HG02610 (cell line): ENCODE data around the gene FGFR3.

ENCODE experiments used
- ATAC-seq: cut with Tn5 transposase; IDR thresholded peaks from one replicate; pipeline ENCODE4 v1.9.1; 2021; ENCODE audit warnings: mild to moderate bottlenecking, moderate library complexity; ENCODE audit not compliant: unreplicated experiment

FGFR3 gene

DNA sequence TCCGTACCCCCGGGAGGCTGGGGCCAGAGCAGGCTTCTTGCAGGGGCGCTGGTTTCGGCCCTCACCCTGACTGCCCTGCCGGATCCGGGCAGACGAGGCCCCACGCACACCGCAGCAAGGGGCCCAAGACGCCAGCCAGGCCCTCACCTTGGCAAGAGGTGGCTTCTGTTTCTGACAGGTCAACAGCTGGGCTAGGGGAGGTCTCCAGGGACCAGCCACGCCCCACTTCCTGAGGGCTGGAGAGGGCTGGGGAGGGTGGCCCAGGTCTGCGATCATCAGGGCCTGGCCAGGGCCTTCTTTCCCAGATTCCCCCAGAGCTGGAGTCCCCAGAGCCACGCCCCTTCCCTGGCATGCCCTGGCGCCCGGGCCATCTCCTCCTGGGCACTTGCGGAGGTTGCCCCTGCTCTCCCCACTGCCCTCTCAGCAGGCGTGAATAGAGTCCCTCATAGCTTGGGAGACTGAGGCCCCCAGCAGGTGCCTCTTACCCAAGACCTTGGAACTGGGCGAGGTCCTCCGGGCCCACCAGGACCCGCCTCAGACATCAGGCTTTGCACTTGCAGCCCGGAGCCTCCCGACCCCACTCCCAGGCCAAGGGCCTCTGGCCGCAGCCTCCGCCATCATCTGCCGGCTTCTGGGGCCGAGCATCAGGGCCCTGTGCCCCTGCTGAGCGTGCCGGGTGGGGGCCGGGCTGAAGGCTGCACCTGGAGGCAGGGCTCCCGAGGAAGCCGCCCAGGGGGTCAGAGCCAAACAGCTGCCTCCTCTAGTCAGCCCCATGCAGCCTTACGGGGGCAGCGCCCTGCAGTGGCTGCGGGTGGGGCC is 6.3 kb upstream of the FGFR3 start:
- ATAC-seq, result no peak

- no peak for ATAC-seq
Observed at GRCh38 chr4:1787411-1788077, 5.5 kb upstream of the FGFR3 start.

GRCh38 chr4:1788254-1788973 is 4.7 kb upstream of the FGFR3 start:
- no peak for ATAC-seq

- ATAC-seq, result no peak
Observed at GRCh38 chr4:1789552-1789951, 3.5 kb upstream of the FGFR3 start.

DNA sequence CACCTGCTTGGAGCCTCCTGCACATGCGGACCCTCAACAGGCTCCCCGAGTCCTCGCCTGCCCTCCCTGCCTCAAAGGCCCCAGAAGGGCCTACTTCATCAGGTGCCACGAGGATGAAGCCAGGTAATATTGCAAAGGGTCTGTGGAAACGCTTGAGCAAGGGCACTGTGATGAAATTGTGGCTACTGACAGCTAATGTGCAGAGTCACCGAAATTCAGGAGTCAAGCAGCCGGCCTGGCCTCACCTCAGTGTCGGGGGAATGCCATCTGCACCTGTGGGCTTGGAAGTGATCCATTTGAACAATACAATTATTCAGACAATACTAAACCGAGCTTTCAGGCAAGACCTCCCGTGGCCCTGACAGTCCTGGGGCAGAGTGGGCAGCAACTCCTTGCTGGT is 3.1 kb upstream of the FGFR3 start:
- no peak for ATAC-seq

DNA sequence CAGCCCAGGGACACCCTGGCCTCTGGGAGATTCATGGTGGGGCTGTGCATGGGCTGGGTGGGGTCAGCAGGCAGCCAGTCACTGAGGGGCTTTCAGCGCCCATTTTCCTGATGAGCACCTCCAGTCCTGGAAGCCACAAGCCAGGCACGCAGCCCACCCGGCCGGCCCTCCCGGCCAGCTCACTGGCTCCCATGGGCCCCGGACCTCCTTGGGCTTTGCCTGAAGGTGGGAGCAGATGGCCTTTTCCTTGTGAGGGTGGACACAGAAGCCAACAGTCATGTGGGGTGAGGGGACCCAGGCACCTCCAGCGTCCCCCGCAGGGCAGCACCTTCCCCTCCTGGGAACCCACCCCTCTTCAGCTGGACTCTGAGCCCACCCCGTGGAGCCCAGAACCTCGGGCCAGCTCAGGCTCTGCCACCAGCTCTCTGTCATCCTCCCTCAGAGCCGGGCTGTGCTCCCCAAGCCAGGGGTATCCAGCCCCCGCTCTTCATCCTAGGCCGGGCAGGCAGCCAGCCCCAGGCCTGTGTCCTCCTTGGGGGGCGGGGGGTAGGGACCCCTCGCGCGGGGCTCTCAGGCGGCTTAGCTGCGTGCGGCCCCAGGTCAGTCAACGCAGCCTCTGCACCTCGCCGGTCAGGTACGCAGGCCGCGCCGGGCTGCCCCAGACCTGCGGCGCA is 798 bp upstream of the FGFR3 start:
- no peak for ATAC-seq

GRCh38 chr4:1793496-1793840 is 375 bp downstream of the FGFR3 start:
- ATAC-seq, result no peak

DNA sequence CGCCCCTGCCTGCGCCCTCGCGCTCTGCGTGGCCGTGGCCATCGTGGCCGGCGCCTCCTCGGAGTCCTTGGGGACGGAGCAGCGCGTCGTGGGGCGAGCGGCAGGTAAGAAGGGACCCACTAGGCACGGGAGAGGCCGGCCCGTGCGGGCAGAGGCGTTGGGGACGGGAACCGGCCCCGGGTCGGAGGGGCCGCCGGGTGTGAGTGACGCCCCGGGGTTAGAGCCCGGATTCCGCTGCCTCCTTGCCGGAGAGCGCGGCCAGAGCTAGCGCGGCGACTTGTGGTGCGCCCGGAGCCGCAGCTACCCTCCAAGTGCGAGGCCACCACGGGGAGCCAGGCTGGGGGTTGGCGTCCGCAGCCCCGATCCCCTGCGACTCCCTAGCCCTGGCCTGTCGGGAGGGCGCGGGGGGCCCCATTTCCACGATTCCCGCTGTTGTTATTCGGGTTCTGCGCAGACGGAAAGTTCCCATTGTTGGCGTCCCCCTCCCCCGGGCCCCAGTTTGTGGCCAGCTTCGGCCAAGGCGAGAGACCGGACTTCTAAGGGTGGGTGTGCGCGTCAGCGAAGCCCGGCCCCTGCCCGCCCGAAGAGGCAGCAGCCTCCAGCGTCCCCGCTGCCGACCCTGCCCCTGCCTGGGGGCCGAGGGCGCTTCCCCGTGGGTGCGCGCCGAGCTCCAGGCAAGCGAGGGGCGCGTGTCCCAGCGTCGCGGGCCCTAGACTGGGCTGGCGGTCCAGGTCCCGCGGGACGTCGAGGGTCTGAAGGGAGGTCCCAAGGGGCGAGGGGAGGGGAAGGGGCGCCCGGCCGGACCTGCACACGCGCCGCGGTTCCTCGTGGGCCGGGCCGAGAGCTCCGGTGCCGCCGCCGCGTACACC is 1.1 kb downstream of the FGFR3 start:
- no peak for ATAC-seq

DNA sequence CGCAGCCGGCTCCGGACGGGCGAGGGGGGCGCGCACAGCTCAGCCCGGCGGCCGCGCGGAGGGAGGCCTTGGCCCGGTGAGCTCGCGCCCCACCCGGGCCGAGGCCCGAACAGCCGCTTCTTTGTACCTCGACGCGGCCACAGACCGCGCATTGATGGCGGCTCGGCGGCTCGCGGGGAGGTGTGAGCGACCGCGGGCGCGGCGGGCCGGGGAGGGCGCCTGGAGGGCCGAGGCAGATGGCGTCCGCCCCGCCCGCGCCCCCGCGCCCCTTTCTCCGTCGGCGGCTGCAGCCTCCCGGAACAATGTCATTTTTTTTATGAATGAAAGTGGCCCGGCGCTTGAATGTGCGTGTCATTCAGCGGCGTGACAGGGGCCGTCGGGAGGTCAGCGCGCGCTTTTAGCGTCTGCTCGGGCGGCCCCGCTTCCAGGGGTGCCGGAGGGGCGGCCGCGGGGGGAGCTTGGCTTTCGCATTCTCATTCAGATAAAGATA is 1.8 kb downstream of the FGFR3 start:
- ATAC-seq, result no peak

- no peak for ATAC-seq
Observed at GRCh38 chr4:1795299-1796195, 2.5 kb downstream of the FGFR3 start.

DNA sequence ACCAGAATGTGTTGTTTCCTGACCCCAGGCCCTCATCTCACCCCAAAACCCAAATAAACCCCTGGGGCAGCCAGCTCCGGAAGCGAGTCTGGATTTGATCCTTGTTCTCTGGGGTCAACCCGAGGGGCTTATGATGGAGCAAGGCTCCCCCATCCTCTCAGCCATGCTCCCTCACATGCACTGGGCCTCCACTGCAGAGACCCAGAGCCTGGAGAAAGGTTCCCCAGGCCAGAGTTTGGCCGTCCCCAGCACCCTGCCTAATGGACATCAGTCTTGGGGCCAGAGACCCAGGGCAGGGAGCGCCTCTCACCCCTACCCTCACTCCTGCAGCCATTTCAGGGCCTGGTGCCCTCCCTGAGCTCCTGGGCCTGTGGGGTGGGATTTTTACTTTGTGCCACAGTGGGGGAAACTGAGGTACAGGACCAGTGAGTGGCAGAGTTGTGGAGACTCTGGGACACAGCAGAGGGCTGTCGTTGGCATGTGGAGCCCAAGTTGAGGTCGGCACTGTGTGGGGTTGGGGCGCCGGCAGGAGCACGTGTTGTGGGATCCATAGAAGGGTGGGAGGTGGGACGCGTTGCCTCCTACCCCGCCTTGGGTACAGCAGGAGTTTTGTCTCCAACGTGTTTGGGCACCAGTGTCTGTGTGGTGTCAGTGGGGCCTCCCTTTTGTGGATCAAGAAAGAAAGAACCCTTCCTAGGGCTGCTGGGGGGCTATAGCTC is 3.6 kb downstream of the FGFR3 start:
- no peak for ATAC-seq

- ATAC-seq, result no peak
Observed at GRCh38 chr4:1797298-1797860, 4.3 kb downstream of the FGFR3 start.

DNA sequence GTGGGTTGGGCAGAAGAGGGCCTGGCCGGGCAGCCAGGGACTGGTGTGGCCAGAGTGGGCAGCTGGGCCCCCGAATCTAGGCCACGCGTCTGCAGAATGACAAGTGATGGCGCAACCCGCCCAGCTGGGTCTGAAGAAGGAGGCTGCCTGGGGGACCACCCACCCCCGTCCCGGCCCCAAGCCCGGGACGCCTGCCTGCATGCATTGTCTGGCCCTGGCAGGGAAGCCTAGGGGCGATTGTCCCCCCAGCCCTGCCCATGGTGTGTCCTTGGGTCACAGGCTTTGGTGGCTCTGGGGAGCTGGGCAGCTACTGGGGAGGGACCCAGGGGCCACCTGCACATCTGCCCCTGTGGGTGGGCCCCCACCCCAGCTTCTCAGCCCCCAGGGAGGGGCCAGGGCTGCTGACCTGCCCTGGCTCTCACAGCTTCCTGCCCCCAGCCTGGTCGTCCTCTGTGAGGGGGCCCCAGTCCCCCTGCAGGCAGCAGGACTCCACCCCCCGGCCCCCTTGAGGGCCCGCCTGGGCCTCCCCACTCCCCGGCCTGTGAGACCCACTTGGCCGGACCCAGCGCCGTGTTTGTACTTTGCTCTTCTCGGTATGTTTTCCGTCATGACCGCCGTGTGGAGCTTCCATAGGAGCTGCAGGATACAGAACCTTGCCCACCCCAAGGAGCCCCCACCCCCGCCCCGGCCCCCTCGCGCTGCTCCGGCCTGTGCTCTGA is 4.9 kb downstream of the FGFR3 start:
- no peak for ATAC-seq

GRCh38 chr4:1798580-1799386 is 5.7 kb downstream of the FGFR3 start:
- ATAC-seq, result no peak

DNA sequence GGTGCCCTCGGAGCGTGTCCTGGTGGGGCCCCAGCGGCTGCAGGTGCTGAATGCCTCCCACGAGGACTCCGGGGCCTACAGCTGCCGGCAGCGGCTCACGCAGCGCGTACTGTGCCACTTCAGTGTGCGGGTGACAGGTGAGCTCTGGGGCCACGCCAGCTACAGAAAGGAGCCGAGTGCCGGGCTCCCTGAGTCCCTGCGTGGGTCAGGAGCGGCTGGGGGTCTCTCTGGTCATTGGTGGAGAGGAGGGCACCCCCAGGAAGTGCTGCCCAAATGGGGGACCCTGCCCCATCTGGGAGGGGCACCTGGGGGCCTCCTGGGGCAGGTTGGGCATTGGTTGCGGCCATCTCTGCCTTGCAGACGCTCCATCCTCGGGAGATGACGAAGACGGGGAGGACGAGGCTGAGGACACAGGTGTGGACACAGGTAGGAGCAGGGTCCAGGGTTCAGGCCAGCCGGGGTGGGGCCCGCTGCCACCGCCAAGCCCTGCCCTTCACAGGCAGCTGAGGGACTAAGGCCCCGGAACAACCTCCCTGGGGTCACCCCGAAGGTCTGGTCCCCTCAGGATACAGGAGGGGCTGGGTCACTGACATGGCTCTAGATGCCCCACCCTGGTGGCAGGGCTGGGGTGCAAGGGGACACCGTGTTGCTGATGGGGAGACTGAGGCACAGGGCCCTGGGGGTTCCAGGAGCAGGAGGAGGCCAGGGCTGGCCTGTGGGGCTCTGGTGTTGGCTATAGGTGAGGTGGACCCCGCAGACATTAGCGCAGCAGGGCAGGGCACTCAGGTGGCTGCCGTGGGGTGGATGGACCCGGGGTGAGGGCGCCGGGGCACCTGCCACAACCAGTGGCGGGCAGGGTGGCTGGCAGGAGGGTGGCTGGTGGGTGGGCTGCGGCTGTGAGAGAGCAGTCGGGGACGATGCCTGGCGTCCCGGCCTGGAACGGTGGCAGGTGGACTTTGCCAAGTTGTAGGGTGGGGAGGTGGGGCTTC is 6.6 kb downstream of the FGFR3 start:
- no peak for ATAC-seq

- ATAC-seq, result no peak
Observed at GRCh38 chr4:1800805-1801204, 7.7 kb downstream of the FGFR3 start.
